Raji (cell line): ENCODE measurements around the gene CHPF2.

ENCODE experiments used
- POLR2A ChIP-seq: IDR thresholded peaks from 2 replicates; pipeline ENCODE4 v1.6.1; 2011; ENCODE audit warnings: low read depth, low read length, control low read depth; ENCODE audit not compliant: insufficient read depth

The CHPF2 gene

GRCh38 chr7:151246851-151247580 lies 14.7 kb downstream of the CHPF2 start:
- no peak for TF ChIP-seq POLR2A

GRCh38 chr7:151247611-151248345 lies 15.5 kb downstream of the CHPF2 start:
- no peak for TF ChIP-seq POLR2A

GRCh38 chr7:151248346-151249033 lies 16.2 kb downstream of the CHPF2 start, which contains the start of gene SMARCD3:
Gene SMARCD3, minus strand, starts transcription at chr7:151248694. Its CDS starts 132 bp downstream, at chr7:151248562.
- TF ChIP-seq POLR2A, result no peak

DNA sequence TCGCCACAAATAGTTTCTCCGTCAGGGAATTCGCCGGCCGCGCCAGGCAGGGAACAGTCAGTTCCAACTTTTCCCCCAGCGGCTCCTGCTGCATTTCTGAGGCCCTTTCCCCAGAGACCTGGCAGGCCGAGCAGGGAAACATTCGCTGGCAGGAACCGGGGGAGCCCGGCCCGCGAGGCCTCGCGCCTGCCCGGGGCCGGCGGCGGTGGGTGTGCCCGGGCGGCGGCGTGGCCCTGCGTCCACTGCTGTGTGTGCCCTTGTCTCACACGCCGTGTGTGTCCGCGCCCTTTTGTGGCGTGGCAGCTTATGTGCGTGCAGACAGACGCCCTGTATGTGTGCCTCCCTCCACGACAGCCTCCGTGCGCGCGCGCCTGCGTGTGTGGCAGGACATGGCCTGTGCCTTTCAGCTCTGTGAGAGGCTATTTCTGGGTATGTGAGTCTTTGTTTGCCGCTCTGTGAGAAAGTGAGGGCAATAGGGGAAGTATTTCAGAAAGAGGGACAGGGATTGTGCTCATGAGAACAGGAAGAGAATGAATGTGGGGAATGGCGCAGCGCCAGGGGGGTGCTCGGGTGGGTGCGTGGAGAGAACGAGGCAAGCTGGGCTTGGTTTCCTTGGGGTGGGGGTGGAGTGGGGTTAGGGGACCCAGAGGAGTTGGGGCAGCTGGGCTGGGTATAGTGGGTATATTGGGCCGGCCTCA lies 16.9 kb downstream of the CHPF2 start:
- no peak for TF ChIP-seq POLR2A

DNA sequence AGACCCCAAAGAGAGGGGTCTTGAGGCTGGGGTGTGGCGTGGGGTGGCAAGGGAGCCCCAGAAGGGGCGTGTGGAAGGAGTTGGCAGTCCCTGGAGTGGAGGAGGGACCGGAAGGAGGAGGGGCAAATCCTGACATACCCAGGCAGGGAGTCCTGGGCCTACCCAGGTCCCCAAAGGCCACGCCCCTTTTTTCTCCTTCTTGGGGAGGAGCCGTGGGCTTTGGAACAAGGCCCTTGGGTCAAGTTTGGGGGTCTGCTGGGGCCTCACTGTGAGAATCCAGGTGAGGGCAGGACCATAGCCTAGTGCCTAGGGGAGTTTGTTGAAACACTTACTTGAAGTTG lies 17.4 kb downstream of the CHPF2 start:
- no peak for TF ChIP-seq POLR2A

GRCh38 chr7:151250181-151251132 lies 18.2 kb downstream of the CHPF2 start:
- no peak for TF ChIP-seq POLR2A

DNA sequence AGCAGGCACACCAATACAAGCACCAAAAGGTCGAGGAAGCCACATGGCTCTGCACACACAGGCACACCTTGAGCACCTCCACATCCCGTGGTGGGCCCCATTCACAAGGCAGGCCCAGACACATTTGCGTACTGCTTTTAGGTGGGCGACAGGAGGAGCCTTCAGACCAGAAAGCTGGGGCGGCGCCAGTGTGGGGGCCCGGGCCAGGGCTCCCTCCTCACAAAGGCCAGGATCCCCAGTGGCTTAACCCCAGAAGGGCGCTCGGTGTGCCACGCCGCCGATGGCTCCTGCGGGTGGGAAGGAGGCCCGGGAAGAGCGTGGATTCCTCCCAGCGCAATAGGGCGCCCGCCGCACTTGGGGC lies 19.0 kb downstream of the CHPF2 start:
- no peak for TF ChIP-seq POLR2A

DNA sequence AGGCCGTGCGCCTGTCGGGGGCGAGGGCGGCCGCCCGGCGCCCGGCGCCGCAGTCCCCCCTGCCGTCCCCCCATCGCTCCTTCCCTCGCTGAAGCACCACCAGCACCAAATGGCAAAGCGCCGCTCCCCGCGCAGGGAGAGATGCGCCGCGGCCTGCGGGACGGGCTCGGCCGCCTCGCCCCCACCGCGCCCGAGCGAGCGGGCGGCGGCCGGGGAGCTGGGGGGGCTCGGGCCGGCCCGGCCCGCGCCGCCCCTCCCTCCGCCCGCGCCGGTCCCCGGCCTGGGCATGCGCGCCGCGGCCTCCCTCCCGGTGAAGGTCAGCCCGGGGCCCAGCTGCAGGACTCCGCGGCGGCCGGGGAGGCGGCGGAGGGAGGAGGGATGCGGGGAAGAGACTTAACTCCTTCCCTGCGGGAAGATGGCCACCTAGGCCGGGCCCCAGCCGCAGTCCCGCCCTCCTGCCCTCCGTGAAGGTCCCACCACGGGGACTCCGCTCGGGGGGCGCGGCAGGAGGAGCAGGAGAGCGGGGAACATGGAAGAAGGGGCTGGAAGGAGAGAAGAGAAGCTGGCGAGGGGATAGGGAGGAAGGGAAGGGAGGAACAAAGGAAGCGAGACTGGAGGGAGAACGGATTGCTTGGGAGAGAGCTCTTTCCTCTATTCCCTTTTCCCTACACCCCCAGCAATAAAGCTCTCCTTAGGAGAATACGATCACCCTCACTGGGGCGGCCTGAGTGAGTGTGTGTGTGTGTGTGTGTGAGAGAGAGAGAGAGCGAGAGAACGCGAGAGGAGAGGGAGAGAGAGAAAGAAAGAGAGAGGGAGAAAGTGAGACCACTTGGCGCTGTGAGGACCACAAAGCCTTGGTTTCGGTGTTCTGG lies 19.6 kb downstream of the CHPF2 start:
- no peak for TF ChIP-seq POLR2A

- TF ChIP-seq POLR2A, result no peak
Observed at GRCh38 chr7:151252561-151252835, 20.2 kb downstream of the CHPF2 start.

- TF ChIP-seq POLR2A, result no peak
Observed at GRCh38 chr7:151252961-151253711, 20.9 kb downstream of the CHPF2 start.

GRCh38 chr7:151254316-151254715 lies 22.0 kb downstream of the CHPF2 start:
- TF ChIP-seq POLR2A, result no peak

- TF ChIP-seq POLR2A, result no peak
Observed at GRCh38 chr7:151254851-151255250, 22.6 kb downstream of the CHPF2 start.

- TF ChIP-seq POLR2A, result no peak
Observed at GRCh38 chr7:151255390-151255789, 23.1 kb downstream of the CHPF2 start.
